HAP-1 (cell line): Measurements from ENCODE around the gene PCDH9.

Experiments used
- DNase-seq, 2 experiments: peaks; one replicate each; pipeline ENCODE4 v3.0.0-alpha.2; 2016 to 2020; ENCODE audit warnings: low spot score in 2 of 2
- H3K27me3 ChIP-seq: fragments of 250-450 bp; sonication (Bioruptor Pico); 2 replicates; pipeline ENCODE4 v1.5.1; 2020; ENCODE audit warnings: low read depth, mild to moderate bottlenecking, moderate library complexity
- H3K36me3 ChIP-seq: fragments of 250-450 bp; sonication (Bioruptor Pico); replicated peaks from 2 replicates; pipeline ENCODE4 v1.5.1; 2020; ENCODE audit warnings: mild to moderate bottlenecking
- H3K4me1 ChIP-seq: fragments of 250-450 bp; sonication (Bioruptor Pico); 2 replicates; pipeline ENCODE4 v1.5.1; 2020; ENCODE audit warnings: mild to moderate bottlenecking
- H3K4me3 ChIP-seq: fragments of 250-450 bp; sonication (Bioruptor Pico); 2 replicates; pipeline ENCODE4 v1.5.1; 2020; ENCODE audit warnings: mild to moderate bottlenecking, moderate library complexity
- H3K9me3 ChIP-seq: fragments of 250-450 bp; sonication (Bioruptor Pico); 2 replicates; pipeline ENCODE4 v1.5.1; 2020; ENCODE audit warnings: mild to moderate bottlenecking, moderate library complexity
- in situ Hi-C: fragments of 300-500 bp; cut with MboI; formaldehyde crosslinking; loops from 3 replicates; pipeline ENCODE4 v1.14.3; 2020; ENCODE audit warnings: low sequenced_read_pairs, inconsistent platforms, mixed read lengths

PCDH9 gene

DNA sequence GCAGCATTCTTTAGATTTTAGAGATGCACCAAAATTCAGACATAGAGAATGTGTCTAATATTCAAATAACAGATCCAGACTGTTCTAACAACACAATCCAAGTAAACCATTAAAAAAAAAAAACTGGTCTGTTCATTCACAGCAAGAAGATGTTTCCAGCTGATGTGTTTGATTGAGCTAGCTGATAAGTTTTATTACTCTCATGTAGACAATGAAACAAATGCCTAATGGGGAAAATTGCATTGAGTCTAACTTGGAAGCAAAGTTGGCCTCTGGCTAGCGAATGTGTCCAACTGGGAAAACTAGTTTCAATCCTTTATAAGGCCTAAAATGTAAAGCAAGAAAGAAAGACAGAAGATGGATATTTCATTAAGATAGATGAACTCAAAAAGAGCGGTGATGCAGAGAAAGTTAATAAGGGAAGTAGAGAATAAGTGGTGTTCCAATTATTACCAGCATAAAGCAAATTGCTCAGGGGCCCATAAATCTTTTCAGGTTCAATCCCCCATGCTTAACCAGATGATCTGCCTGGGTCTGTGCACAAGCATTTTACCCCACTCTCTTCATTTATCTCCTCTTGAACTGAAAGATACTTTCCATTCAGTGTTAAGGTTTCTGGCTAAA is 54.2 kb downstream of the PCDH9 start:
- Histone ChIP-seq H3K27me3 (no peaks in the 10 kb centered on the region), H3K36me3 (no peaks in the 10 kb centered on the region; the same call in 1 of the 2 replicates), H3K4me1 (peaks cover 8% of the 10 kb centered on the region; the same call in 1 of the 2 replicates), H3K9me3 (no peaks in the 10 kb centered on the region), H3K4me3 (no peak overlapping the region)
- DNase-seq = peak in 1 of 2 experiments; percentile 34
- in situ Hi-C loops = no loop called here

DNA sequence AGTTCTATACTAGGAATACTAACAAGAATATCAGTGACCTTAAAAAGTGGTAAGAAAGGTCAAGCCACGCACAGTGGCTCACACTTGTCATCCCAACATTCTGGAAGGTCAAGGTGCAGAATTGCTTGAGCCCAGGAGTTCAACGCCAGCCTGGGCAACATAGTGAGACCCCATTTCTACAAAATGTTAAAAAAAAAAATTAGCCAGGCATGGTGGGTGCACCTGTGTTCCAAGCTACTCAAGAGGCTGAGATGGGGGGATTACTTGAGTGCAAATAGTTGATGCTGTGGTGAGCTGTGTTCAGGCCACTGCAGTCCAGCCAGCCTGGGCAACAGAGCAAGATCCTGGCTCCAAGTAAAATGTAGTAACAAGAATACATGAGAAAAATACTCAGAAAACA is 61.8 kb downstream of the PCDH9 start:
- in situ Hi-C loops = no loop called here
- no peak for DNase-seq
- 0 out of 2 replicates have a peak, but pooled peaks cover 4% of the 10 kb centered on the region for H3K4me1 ChIP-seq
- H3K27me3 ChIP-seq = no peaks in the 10 kb centered on the region
- H3K36me3 ChIP-seq = no peaks in the 10 kb centered on the region
- H3K9me3 ChIP-seq = no peaks in the 10 kb centered on the region
- H3K4me3 ChIP-seq = no peak overlapping the region

DNA sequence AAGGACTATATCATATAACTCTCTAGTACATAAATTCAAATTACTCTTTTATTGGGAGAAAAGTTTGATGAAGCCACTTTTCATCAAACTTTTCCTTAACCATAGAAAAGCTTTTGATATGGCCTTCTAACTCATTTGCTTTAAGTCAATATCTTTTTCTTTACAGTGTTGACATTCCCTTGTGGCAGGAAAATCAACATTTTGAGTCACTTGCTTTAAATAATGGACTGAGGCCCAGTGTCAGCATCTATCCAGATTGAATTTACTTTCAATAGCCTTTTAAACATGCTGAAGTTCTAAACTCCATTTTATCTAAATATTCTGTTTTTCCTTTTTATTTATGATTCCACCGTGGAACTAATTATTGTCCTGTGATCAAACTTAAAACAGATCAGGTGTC is 62.7 kb downstream of the PCDH9 start:
- H3K9me3 ChIP-seq = no peaks in the 10 kb centered on the region

DNA sequence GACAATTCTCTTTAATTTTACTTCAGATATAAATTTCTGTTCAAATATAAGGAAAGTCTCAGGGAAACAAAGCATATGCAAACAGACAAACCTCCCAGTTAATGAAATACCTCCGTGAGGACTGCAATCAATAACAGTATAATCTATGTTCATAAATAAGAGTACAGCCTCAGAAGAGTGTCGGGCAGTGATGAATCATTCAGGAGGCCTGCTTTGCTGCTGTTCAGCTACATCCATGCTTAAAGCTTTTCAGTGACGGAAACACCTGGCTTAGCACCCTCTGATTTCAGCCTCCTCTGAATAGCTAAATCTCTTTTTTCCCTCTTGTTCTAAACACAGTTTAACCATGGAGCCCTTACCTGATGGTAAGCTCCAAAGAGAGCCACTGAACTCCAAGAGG is 69.0 kb downstream of the PCDH9 start:
- no peaks in the 10 kb centered on the region for H3K36me3 ChIP-seq
- no peaks in the 10 kb centered on the region for H3K27me3 ChIP-seq
- no peaks in the 10 kb centered on the region for H3K9me3 ChIP-seq
- H3K4me1 ChIP-seq = no peaks in the 10 kb centered on the region
- H3K4me3 ChIP-seq = no peak overlapping the region
- no peak for DNase-seq
- in situ Hi-C loops = no loop called here

More for the DNA sequence above, 62.7 kb downstream of the PCDH9 start:
- in situ Hi-C loops = no loop called here
- H3K27me3 ChIP-seq = no peaks in the 10 kb centered on the region
- no peaks in the 10 kb centered on the region for H3K36me3 ChIP-seq
- DNase-seq = no peak
- H3K4me1 ChIP-seq = 0 out of 2 replicates have a peak, but pooled peaks cover 4% of the 10 kb centered on the region
- H3K4me3 ChIP-seq = no peak overlapping the region

GRCh38 chr13:67158903-67159302 is 71.2 kb downstream of the PCDH9 start:
- H3K27me3 ChIP-seq = no peaks in the 10 kb centered on the region
- no peaks in the 10 kb centered on the region for H3K4me1 ChIP-seq
- H3K4me3 ChIP-seq = no peak overlapping the region
- in situ Hi-C loops = no loop called here
- H3K9me3 ChIP-seq = no peaks in the 10 kb centered on the region
- H3K36me3 ChIP-seq = no peaks in the 10 kb centered on the region
- no peak for DNase-seq

DNA sequence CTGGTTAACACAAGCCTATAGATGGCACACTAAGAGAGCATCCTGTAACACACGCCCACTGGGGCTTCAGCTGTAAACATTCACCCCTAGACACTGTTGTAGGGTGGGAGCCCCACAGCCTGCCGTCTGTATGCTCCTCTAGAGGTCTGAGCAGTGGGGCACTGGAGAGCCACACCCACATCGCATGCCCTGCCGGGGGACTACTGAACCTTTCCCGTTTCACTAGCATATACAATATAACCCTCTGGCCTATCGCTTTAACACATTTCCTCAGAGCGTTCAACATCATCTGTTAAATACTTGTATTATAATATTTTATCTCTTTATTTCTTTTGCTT is 73.4 kb downstream of the PCDH9 start:
- in situ Hi-C loops = no loop called here

DNA sequence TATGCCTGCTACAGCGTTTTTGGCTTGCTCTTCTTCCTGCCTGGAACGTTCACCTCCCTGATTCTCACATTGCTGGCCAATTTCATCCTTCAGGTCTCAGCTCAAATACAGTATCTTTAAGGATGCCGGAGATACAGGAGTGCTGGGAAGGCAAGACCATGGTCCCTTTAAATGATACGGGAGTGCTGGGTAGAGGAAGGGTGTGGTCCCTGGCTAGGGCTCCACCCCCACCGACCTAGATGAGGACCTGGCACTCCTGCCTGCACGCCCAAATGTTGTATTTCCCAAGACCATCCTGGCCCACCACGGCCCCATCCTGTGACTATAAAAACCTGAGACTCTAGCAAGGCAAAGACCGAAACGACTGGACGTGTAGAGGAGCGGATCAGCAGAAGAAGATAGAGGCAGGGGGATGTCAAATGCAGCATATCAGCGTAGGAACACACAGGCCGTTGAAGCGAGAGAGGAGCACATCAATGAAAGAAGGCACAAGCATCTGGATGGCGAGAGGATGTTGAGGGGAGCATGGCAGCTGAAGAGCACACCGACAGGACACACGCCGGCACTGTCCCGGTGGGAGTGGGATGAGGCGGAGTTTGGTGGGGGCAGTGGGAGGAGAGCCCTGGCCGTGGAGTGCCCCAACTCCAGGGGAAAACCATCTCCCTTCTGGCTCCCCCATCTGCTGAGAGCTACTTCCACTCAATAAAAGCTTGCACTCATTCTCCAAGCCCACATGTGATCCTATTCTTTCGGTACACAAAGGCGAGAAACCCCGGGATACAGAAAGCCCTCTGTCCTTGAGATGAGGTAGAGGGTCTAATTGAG is 74.0 kb downstream of the PCDH9 start:
- in situ Hi-C loops = no loop called here
- no peak for DNase-seq

More for the DNA sequence above, 73.4 kb downstream of the PCDH9 start:
- H3K36me3 ChIP-seq = no peaks in the 10 kb centered on the region
- no peak overlapping the region for H3K4me3 ChIP-seq
- no peak for DNase-seq
- no peaks in the 10 kb centered on the region for H3K27me3 ChIP-seq
- H3K4me1 ChIP-seq = no peaks in the 10 kb centered on the region
- no peaks in the 10 kb centered on the region for H3K9me3 ChIP-seq

DNA sequence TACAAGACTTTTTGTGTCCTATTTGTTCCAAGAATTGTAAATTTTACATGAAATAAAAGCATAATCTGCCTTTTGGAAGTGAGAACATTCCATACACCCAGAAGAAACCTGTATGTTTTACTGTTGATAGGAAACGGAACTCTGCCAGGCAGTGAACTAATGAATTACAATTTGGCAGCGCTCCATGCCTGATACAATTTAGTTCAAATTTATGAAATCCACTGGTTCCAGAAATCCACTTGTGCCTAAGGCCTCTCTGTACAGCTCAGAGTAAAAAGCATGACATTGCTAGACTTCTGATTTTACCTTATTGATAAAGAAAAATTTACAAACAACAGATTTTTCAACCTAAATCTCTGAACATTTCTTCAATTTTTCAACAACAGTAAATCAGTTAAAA is 78.1 kb downstream of the PCDH9 start:
- no peak overlapping the region for H3K4me3 ChIP-seq
- H3K9me3 ChIP-seq = no peaks in the 10 kb centered on the region
- H3K36me3 ChIP-seq = no peaks in the 10 kb centered on the region
- H3K27me3 ChIP-seq = no peaks in the 10 kb centered on the region
- in situ Hi-C loops = no loop called here
- no peak for DNase-seq
- peaks cover 18% of the 10 kb centered on the region for H3K4me1 ChIP-seq

More for the DNA sequence above, 74.0 kb downstream of the PCDH9 start:
- Histone ChIP-seq H3K4me1 (no peaks in the 10 kb centered on the region), H3K36me3 (no peaks in the 10 kb centered on the region), H3K9me3 (no peaks in the 10 kb centered on the region), H3K27me3 (no peaks in the 10 kb centered on the region), H3K4me3 (no peak overlapping the region)

DNA sequence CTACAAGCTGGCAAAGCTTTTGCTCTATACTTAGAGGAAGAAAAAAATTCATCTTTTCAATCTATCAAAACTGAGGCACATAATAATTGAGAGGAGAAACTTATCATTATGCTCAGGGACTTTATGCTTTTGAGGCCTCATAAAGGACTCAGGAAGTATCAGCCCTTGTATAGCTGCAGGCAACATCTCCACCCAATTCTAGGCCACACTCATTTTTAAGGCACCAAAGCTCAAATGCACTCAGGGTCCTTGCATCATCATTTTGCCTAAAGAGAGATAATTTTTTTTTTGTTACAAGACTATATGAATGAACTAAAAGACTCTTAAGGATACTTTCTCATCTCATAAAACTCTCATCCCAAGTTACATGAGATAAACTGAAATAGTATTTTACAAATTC is 78.5 kb downstream of the PCDH9 start:
- Histone ChIP-seq H3K4me3 (no peak overlapping the region), H3K4me1 (peaks cover 22% of the 10 kb centered on the region), H3K9me3 (no peaks in the 10 kb centered on the region), H3K36me3 (no peaks in the 10 kb centered on the region), H3K27me3 (no peaks in the 10 kb centered on the region)
- DNase-seq = no peak
- in situ Hi-C loops = no loop called here

DNA sequence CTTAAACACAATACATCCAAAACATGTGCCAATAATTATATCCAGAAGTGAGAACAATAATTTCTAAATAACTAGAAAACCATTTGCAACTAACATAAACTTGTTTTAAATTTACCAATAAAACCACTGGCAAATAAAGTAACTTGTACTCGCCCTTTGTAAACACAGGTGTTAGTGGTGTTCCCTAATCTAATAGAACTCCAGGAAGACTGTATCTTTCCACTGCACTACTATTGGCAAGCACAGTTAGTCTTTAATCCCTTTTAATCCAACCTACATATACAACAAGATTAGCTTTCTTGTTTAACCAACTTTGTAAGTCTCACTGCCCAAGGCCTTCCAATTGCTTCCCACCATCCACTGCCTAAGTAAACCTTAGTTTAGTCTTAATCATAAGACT is 79.5 kb downstream of the PCDH9 start:
- DNase-seq = peak in 1 of 2 experiments; percentile 14
- H3K36me3 ChIP-seq = no peaks in the 10 kb centered on the region
- in situ Hi-C loops = no loop called here
- H3K9me3 ChIP-seq = no peaks in the 10 kb centered on the region
- peaks cover 30% of the 10 kb centered on the region for H3K4me1 ChIP-seq
- H3K27me3 ChIP-seq = no peaks in the 10 kb centered on the region
- H3K4me3 ChIP-seq = no peak overlapping the region

GRCh38 chr13:67148161-67148571 is 82.0 kb downstream of the PCDH9 start:
- Histone ChIP-seq H3K27me3 (no peaks in the 10 kb centered on the region), H3K9me3 (no peaks in the 10 kb centered on the region), H3K4me3 (no peak overlapping the region), H3K36me3 (no peaks in the 10 kb centered on the region), H3K4me1 (peaks cover 30% of the 10 kb centered on the region)
- in situ Hi-C loops = no loop called here
- peak in 1 of 2 experiments; percentile 57 for DNase-seq

DNA sequence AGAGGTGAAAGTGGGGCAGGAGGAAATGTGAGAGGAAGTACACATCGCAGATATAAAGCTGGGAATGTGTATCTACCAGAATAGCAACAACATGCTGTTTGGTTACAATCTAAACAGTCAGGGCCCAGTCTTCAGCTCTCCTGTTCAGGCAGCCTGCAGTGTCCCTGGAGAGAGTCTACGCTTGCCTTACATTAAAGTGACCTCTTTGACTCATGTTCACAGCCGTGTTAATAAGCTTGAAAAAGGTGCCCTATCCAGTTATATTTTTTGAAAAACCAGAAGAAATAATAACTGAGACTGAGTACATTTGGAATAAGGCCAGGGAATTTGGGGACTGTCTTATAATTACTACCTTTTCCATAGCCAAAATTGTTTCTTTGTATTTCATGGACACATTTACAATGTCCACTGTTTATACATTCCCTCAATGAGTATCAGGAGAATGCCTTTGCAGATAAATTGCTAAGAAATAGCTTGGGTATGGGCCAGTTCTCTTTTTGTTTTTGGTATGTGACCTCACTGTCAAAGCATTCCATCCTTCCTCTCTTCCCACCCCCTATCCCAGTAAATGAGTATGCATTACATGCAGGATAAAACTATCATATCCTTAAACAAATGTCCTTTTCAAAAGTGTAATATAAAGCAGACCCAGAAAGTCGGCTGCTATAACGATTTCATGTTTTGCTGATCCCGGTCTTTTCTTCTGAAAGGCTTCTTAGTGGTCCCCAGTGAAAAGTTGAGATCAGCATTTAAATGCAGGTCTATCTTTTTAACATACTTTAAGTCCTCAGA is 82.6 kb downstream of the PCDH9 start:
- H3K36me3 ChIP-seq = no peaks in the 10 kb centered on the region
- peak; percentile 53 to 89 for DNase-seq
- in situ Hi-C loops = no loop called here
- H3K27me3 ChIP-seq = no peaks in the 10 kb centered on the region
- peaks cover 30% of the 10 kb centered on the region for H3K4me1 ChIP-seq
- H3K4me3 ChIP-seq = no peak overlapping the region
- no peaks in the 10 kb centered on the region for H3K9me3 ChIP-seq

GRCh38 chr13:67146523-67147130 is 83.5 kb downstream of the PCDH9 start:
- DNase-seq = no peak
- Histone ChIP-seq H3K36me3 (no peaks in the 10 kb centered on the region), H3K9me3 (no peaks in the 10 kb centered on the region), H3K27me3 (no peaks in the 10 kb centered on the region), H3K4me1 (peaks cover 30% of the 10 kb centered on the region), H3K4me3 (no peak overlapping the region)
- in situ Hi-C loops = no loop called here
